Ectodermal cell (in vitro differentiated cells): ENCODE data around the gene CENPM.

ENCODE experiments used
- H3K27ac ChIP-seq: 2 replicates; pipeline ENCODE4 v1.7.0; 2013; ENCODE audit warnings: mild to moderate bottlenecking, low read depth, low read length; ENCODE audit not compliant: insufficient read depth, poor library complexity, severe bottlenecking
- H3K27me3 ChIP-seq: 2 replicates; pipeline ENCODE4 v1.7.0; 2013; ENCODE audit warnings: mild to moderate bottlenecking, low read length; ENCODE audit not compliant: insufficient read depth, control insufficient read depth, poor library complexity, severe bottlenecking
- H3K36me3 ChIP-seq: one replicate; pipeline ENCODE4 v1.7.0; 2013; ENCODE audit warnings: low read length; ENCODE audit not compliant: control insufficient read depth, insufficient read depth
- H3K4me1 ChIP-seq: one replicate; pipeline ENCODE4 v1.7.0; 2013; ENCODE audit warnings: low read length; ENCODE audit not compliant: control insufficient read depth, insufficient read depth
- H3K4me3 ChIP-seq: 2 replicates; pipeline ENCODE4 v1.7.0; 2013; ENCODE audit warnings: low read depth, low read length, control low read depth; ENCODE audit not compliant: insufficient read depth
- H3K9me3 ChIP-seq: 2 replicates; pipeline ENCODE4 v1.7.0; 2013; ENCODE audit warnings: mild to moderate bottlenecking, low read length, moderate library complexity; ENCODE audit not compliant: control insufficient read depth
- WGBS, 2 experiments: methylation state at CpG; one replicate each; pipeline ENCODE4 v1.1.7; 2013; ENCODE audit warnings: missing lambda C conversion rate in 2 of 2; 5-methylcytosine and 5-hydroxymethylcytosine counted together

CENPM gene

DNA sequence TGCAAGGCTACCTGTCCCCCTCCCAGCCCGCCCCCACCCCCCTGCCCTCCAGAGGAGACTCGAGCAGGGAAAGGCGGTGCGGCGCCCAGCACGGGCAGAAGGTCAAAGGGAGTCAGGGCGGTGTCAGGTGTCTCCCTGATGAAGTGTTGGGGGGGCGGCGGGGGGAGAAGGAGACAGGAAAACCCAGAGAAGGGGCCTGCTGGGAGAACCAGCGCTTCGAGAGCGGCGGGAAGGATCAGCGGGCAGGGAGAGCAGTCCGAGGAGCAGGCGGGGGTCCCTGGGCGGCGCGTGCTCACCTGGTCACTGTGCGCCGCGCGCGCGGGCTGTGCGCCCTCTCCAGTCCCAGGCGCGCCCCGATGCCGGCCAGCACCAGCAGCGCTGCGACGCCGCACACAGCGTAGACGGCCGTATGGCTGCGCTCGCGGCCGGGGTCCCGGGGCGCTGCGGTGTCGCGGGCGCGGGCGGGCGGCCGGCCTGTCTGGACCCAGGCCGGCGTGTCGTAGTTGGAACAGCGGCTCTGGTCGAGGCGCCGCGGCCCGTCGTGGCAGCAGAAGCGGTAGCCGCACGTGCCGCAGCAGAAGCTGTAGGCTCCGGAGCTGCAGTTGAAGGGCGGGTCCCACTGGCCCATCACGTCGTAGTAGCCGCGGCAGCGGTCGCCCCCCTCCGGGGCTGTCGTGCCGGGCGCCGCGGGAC lies 33.0 kb downstream of the CENPM start:
- peaks cover 100% of the 10 kb centered on the region for H3K27me3 ChIP-seq
- H3K36me3 ChIP-seq: no peaks in the 10 kb centered on the region
- WGBS, 2 experiments: 2% methylated on average over 79 of the region's 79 CpGs
- H3K4me3 ChIP-seq: no peak overlapping the region
- no peaks in the 10 kb centered on the region for H3K9me3 ChIP-seq
- H3K27ac ChIP-seq: no peak overlapping the region
- peaks cover 8% of the 10 kb centered on the region for H3K4me1 ChIP-seq

DNA sequence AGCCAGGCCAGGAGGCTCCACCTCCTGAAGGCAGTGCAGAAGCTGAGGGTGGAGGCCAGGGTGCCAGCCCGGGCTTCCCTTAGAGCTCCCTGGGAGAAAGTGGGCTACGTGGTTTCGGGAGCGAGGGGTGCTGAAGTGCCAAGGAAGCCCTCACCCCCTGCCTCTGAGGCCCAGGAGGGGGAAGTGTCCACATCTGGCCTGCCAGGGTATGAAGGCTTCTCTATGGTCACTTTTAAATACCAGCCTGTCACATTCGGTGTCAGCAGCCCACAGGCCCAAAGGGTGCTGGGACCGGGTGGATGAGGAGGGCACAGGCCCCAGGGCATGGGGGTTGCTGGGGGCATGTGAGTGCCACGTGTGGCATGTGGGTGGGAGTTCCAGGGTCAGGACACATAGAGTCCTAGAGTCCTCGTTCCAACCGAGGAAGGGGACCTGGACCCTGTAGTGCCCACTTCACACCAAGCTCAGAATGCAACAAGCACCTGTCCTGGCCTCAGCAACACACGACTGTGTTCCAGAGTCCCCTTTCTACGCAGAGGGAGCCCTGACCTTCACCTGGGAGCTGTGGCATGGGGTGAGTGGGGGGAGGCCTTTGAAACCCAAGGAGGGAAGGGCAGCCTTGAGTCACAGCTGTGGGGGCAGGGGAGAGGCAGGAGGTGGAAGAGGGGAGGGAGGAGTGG lies 33.8 kb downstream of the CENPM start:
- Histone ChIP-seq H3K4me3 (no peak overlapping the region), H3K27ac (no peak overlapping the region), H3K27me3 (peaks cover 100% of the 10 kb centered on the region), H3K36me3 (no peaks in the 10 kb centered on the region), H3K9me3 (no peaks in the 10 kb centered on the region), H3K4me1 (peaks cover 8% of the 10 kb centered on the region)
- WGBS, 2 experiments: 60 to 61% methylated on average over 11 of the region's 11 CpGs

DNA sequence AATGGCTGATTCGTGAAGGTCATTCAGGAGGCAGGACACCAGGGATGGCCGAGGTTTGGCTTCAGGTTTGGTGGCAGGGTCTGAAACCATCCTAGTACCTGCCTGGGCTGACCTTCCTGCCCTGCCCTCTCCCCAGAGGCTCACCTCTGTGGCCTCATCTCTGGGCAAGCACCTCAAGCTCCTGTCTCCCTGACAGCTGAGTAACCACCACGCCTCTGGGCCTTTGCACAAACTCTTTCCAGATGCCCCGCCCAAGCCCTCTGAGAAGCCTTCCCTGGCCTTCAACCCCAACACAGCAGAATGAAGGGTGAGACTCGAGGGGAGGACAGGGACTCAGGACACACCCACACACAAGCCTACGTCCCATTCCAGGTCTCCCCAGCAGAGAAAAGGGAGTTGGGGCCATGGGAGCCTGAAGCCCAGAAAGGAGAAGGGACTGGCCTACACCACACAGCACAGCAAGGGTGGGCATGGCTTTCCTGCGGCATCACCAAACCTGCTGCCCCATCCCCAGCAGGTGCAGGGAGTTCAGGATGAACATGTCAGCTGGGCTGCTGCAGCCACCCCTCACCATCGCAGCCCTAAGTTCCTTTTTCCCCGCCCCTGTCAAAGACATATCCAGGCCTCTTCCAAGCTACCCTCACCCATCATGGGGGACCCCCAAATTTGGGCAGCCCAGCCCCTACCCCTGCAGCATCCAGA lies 34.5 kb downstream of the CENPM start:
- no peak overlapping the region for H3K27ac ChIP-seq
- H3K27me3 ChIP-seq: peaks cover 96% of the 10 kb centered on the region
- peaks cover 8% of the 10 kb centered on the region for H3K4me1 ChIP-seq
- H3K4me3 ChIP-seq: no peak overlapping the region
- no peaks in the 10 kb centered on the region for H3K9me3 ChIP-seq
- WGBS, 2 experiments: 77 to 81% methylated on average over 9 of the region's 9 CpGs
- H3K36me3 ChIP-seq: no peaks in the 10 kb centered on the region

DNA sequence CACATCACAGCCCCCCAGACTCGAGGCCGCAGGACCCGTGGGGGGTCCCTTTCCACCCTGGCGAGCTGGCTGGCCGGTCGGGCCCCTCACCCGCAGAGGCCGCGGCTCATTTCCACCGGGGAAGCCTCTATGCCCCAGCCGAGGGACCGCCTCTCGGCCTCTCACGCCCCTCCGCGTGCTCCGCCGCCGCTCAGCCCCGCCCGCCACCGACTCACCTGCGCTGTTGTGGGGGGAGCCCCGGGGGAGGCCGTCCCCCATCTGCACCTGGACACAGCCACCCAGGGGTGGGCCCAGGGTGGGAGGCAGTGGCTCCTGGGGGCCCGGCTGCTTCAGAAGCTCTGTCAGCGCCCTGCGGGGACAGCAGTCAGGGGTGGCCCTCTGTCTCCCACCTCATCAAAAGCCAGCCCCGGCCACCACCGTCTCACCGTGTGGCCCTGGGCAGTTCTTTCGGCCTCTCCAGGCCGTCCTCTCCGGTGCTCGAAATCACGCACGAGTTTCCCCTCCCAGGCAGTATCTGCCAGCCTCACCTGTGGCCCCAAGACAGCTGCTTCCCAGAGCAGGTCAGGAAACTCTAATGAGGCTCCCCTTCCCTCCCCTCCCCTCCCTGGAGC lies 35.8 kb downstream of the CENPM start:
- WGBS, 2 experiments: 19 to 22% methylated on average over 37 of the region's 37 CpGs
- H3K36me3 ChIP-seq: no peaks in the 10 kb centered on the region
- peaks cover 8% of the 10 kb centered on the region for H3K4me1 ChIP-seq
- no peak overlapping the region for H3K4me3 ChIP-seq
- H3K27me3 ChIP-seq: peaks cover 82% of the 10 kb centered on the region
- no peak overlapping the region for H3K27ac ChIP-seq
- no peaks in the 10 kb centered on the region for H3K9me3 ChIP-seq

DNA sequence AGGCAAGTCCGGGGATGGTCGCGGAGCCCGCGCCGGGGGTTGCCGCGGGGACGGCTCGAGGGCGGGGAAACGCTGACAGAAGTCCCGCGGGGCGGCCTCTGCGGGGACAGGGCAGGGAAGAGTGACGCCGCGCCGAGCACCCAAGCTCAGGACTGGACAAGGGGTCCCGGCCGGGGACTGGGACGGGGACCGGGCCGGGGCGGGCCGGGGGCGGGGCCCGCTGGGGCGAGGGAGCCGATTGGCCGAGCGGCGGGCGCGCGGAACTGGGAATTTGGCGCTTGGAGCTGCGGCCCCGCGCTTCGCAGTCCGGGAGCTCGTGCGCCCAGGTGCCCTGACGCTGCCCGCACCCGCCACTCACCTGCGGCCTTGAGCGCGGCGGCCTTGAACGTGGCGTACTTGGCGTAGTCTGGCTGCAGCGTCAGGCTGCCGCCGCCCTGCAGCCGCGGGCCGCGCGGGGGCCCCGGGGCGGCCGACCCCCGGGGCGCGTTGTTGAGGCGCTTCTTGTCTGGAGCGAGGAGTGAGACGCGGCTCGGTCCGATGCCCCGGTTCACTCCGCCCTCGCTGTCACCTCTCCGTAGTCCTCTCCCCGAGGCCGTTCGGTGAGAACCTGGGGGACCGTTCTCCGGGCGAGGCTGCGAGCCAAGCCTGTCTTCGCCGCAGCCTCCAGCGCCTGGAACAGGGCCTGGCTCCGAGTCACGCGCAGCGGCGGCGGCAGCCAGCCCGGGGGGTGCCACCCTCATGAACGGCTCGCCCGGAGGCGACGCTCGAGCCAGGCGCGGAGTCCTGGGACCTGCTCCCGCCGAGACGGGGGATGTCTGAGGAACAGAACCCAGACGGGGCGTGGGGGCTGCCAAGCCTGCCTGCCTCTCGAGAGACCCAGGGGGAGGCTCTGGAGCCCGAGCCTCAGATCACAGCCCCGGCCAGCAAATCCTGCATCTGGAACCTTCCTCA lies 36.6 kb downstream of the CENPM start:
- no peak overlapping the region for H3K4me3 ChIP-seq
- H3K36me3 ChIP-seq: no peaks in the 10 kb centered on the region
- no peak overlapping the region for H3K27ac ChIP-seq
- no peaks in the 10 kb centered on the region for H3K9me3 ChIP-seq
- peaks cover 74% of the 10 kb centered on the region for H3K27me3 ChIP-seq
- WGBS, 2 experiments: 4 to 5% methylated on average over 112 of the region's 112 CpGs
- peaks cover 8% of the 10 kb centered on the region for H3K4me1 ChIP-seq

DNA sequence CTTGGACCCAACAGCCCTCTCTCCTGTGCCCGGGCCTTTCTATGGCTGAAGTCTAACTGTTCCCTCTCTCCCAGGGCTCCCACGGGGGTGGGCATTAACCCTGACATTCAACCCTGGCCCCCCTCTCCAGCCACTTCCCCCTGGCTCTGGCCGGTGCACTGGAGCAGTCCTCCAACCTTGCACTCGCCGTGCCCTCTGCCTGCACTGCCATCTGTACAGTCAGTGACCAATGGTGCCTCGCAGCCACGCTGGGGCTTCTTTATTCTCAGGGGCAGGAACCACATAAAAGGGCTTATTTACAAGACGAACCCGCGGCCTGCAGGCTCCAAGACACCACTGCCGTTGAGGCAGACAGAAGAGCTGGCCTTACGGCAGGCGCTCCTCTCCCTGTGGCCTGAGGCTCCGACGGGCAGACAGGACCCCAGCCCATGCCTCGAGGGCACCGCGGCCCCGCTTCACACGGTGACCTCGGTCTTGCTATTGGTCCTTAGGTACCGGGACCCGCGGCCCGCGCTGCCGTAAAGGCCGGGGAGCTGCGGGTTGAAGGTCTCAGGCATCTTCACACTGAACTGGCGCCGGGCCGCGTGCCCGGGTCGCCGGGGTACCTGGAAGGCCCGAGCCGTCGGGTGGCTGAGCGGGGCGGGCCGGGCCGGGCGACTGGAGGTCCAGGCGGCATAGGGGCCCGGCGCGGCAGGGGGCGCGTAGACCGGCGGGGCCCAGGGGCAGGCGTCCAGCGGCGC lies 37.5 kb downstream of the CENPM start:
- Histone ChIP-seq H3K27me3 (peaks cover 66% of the 10 kb centered on the region), H3K36me3 (peaks cover 6% of the 10 kb centered on the region), H3K4me3 (no peak overlapping the region), H3K27ac (no peak overlapping the region), H3K4me1 (peaks cover 8% of the 10 kb centered on the region), H3K9me3 (no peaks in the 10 kb centered on the region)
- 24 to 26% methylated on average over 55 of the region's 55 CpGs for WGBS, 2 experiments

DNA sequence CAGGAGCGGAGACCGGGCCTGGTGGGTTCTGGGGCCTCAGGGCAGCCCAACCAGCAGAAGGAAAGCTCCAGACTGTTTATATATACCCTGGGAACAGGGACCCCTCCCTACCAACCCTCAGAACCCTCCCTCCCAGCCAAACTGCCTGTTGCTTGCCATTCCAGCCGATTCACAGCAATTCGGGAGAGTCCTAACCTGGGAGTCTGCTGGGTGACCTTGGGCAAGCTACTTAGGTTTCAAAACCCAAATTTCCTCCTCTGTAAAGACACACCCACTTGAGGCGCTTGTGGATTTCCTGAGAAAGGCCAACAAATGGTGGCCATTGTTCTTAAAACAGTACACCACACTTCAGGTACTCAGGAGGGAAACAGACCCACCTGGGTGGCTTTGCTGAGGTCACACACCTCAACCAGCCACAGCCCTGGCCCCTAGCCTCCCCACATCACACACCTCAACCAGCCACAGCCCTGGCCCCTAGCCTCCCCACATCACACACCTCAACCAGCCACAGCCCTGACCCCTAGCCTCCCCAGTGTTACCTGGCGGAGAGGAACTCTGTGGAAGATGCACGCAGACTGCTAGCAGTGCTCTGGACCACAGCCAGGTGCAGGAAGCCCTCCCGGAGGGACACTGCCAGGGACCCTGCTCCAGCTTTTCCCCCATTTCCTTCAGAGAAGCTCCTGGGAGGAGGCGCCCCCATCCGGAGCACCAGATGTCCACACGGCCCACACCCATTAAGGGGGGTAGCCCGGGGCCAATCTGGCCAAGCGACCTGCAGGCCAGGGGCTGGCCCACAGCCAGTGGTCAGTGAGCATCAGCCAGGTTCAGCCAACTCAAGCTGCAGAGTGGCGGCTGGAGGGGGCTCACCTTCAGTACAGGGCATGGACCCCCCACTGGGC lies 38.3 kb downstream of the CENPM start:
- WGBS, 2 experiments: 80 to 83% methylated on average over 14 of the region's 14 CpGs
- Histone ChIP-seq H3K4me3 (no peak overlapping the region), H3K27me3 (peaks cover 58% of the 10 kb centered on the region), H3K4me1 (peaks cover 8% of the 10 kb centered on the region), H3K9me3 (no peaks in the 10 kb centered on the region), H3K27ac (no peak overlapping the region), H3K36me3 (peaks cover 6% of the 10 kb centered on the region)

DNA sequence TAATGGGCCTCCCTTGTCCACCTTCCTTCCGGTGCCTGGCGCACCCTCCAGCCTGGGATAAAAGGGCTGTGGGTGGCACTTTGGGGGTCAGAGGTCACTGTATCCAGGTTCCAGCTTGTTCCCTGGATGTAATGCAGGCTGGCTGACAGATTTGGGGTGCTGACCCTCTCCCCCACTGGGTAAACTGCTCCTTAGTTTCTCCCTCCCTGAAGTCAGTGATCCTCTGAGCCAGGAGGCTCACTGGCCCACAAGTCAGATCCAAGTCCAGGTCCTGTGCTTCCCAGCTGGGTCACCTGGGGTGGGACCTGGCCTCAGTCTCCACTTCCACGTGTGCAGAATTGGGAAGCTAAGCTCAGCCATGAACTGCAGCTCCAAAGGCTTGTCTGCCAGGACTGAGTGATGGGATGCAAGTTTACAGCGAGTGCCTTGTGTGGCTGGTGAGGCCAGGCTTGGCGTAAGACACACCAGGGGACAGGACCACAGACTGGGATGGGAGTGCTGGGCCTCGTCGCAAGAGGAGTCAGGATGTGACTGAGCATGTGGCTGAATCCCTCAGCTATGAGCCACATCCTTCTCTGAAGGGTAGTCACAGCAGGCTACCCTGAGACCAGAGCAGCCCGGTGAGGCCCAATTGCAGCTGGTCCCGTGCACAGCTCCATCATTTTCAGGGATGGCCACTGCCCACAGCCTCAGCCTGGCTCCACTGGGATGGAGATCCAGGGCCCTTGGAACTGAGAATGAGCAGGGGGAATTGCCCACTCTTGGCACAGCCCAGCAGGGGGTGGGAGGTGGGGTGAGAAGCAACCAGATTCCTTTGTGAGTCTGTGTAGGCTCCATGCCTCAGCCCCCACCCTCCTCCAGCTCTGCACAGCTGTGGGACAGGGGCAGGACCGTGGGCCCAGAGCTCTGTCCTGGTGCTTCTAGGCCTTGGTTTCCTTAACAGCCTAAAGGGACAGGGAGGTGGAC lies 39.2 kb downstream of the CENPM start:
- Histone ChIP-seq H3K27me3 (peaks cover 48% of the 10 kb centered on the region), H3K9me3 (no peaks in the 10 kb centered on the region), H3K4me3 (no peak overlapping the region), H3K36me3 (peaks cover 10% of the 10 kb centered on the region), H3K4me1 (peaks cover 8% of the 10 kb centered on the region), H3K27ac (no peak overlapping the region)
- WGBS, 2 experiments: 85 to 87% methylated on average over 10 of the region's 10 CpGs
